GM12892 (cell line): ENCODE results near the gene ATP6V0B.

Experiments
- DNase-seq: peaks from one replicate; pipeline ENCODE4 v3.0.0; 2011; ENCODE audit not compliant: insufficient read length
- FAIRE-seq: peaks from 2 replicates; lab custom pipeline; 2011; peaks lifted over from hg19 to GRCh38; lab: Jason Lieb, UNC
- POLR2A ChIP-seq: IDR thresholded peaks from 2 replicates; pipeline ENCODE4 v1.6.1; 2011; ENCODE audit warnings: low read depth, low read length, control low read depth
- POLR2AphosphoS5 ChIP-seq: IDR thresholded peaks from 2 replicates; pipeline ENCODE4 v1.6.1; 2011; ENCODE audit warnings: low read depth, low read length, control low read depth
- TAF1 ChIP-seq: IDR thresholded peaks from 2 replicates; pipeline ENCODE4 v1.6.1; 2011; ENCODE audit warnings: low read depth, mild to moderate bottlenecking, control low read depth, low read length, borderline replicate concordance

The ATP6V0B gene

DNA sequence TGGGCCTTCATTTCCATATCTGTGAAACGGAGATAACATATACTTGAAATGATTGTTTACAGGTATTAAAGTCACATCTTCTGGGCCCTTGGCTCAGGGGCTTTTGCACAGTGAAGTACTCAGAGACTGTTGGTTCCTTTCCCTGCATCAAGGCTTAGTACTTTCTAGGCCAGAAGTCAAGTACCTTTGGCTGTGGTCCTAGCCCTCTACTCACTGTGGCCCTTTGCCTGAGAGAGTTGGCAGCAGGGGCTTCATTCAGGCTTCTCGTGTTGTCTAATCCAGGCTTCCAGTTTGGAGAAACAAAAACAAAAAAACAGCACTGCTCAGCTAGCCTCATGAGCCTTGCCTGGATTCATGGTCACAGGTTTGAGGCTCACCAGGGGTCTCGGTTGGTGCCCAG is 13.1 kb upstream of the ATP6V0B start:
- FAIRE-seq: no peak
- DNase-seq: no peak
- TF ChIP-seq POLR2AphosphoS5: no peak
- no peak for TF ChIP-seq TAF1
- TF ChIP-seq POLR2A: no peak

- FAIRE-seq (no peak), DNase-seq (no peak)
- TF ChIP-seq POLR2AphosphoS5 (no peak), POLR2A (no peak), TAF1 (no peak)
Measured at GRCh38 chr1:43962324-43962723, 12.4 kb upstream of the ATP6V0B start.

DNA sequence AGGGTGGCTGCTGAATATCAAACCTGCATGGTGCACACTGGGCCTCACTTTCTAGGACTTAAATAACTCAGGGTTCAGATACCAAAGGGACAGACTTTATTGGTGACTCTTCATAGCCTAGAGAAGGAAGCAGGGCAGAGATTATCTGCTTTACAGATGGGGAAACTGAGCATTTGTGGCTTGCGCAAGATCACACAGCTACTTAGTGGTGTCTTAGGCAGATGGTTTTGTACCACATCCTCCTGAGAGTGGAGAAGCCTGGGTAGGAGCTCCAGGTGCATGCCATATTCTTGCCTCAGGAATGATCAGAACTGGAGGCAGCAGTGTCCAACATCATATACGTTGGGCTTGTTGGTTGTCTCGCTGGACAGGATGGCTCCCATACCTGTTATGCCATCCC is 11.8 kb upstream of the ATP6V0B start:
- TF ChIP-seq POLR2AphosphoS5 (no peak), TAF1 (no peak), POLR2A (no peak)
- FAIRE-seq: no peak

GRCh38 chr1:43963890-43964289 is 10.9 kb upstream of the ATP6V0B start:
- FAIRE-seq (no peak), DNase-seq (no peak)
- TF ChIP-seq TAF1 (no peak), POLR2AphosphoS5 (no peak), POLR2A (no peak)

More for the DNA sequence above, 11.8 kb upstream of the ATP6V0B start:
- DNase-seq: no peak

DNA sequence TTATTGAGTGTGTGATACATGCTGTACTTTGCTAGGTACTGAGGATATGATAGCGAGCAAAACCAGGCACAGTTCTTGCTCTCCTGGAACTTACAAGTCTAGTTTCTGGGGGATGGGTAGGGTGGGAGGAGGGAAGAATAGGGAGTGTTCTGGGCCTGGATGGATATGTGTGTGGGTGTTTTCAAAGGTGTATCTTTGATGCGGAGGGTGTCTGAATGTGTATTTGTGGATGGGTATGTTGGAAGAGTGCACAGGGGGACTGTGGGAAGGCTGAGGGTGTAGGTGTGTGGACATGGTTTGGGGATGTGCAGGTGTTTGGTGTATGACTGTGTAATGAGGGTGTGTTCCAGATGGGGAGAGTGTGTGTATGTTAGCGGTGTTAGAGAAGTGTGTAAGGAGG is 9.4 kb upstream of the ATP6V0B start:
- TF ChIP-seq POLR2A (no peak), TAF1 (no peak), POLR2AphosphoS5 (no peak)
- no peak for FAIRE-seq
- DNase-seq: no peak

- TF ChIP-seq TAF1 (no peak), POLR2A (no peak)
- DNase-seq (no peak), FAIRE-seq (no peak)
Measured at GRCh38 chr1:43968348-43968948, 6.3 kb upstream of the ATP6V0B start.

DNA sequence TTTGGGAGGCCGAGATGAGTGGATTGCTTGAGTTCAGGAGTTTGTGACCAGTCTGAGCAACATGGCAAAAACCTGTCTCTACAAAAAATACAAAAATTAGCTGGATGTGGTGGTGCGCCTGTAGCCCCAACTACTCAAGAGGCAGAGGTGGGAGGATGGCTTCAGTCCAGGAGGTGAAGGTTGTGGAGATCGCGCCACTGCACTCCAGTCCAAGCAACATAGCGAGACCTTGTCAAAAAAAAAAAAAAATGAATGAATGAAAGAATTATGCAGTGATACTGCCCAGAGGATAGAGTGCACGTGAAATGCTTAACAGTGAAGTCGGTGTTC is 5.4 kb upstream of the ATP6V0B start:
- FAIRE-seq (no peak), DNase-seq (no peak)
- no peak for TF ChIP-seq POLR2AphosphoS5
- no peak for TF ChIP-seq TAF1
- no peak for TF ChIP-seq POLR2A

DNA sequence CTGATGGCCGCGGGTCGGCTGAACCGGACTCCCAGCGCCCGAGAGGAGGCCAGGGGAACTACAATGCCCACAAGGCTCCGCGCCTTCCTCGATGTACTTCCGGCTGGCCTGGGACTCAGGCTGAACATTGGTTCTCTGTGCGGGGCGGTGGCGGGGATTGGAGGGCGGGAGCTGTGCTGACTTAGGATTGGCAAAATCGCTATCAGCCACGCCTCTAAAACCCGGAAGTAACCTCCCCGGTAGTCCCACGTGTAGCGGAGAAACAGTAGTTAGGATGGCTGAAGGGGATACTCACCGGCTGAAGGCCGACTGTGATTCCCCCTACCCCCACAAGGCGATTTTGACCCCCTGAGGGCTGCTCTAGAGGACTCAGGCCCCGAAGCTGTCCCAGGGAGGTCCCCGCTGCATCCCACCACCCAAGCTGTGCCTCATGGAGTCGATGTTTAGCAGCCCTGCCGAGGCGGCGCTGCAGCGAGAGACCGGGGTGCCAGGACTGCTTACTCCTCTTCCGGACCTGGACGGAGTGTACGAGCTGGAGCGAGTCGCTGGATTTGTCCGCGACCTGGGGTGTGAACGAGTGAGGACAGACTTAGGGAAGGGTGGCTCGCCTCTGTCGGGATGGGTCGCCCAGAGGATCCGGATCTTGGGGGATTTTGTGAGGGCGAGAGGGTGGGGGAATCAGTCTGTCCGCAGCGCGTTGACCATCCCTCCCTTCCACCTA is 4.9 kb upstream of the ATP6V0B start, which contains the start of gene DPH2:
Gene DPH2, plus strand, starts transcription at position 265 of the 721 bp plus-strand sequence. Its CDS starts 166 bp downstream, at position 431.
- DNase-seq: peak; percentile 99
- peak; percentile 98 for FAIRE-seq
- peak; percentile 67 for TF ChIP-seq POLR2AphosphoS5
- no peak for TF ChIP-seq TAF1
- TF ChIP-seq POLR2A: peak; percentile 64; the same call in 1 of the 2 replicates

DNA sequence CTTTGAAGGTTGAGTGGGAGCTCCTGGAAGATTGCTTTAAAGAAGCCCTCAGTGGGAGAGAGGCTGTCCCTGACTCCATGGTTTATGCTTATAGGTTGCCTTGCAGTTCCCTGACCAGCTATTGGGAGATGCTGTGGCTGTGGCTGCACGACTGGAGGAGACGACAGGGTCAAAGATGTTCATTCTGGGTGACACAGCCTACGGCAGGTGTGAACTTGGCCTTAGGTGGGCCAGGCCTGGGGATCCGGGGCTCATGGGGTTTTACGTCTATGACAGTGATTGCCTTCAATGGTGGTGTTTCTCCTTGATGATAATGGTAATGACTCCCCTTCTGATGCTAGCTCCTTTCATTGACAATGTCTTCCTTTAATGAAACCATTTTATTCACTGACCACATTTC is 4.3 kb upstream of the ATP6V0B start:
- no peak for TF ChIP-seq POLR2A
- no peak for TF ChIP-seq POLR2AphosphoS5
- TF ChIP-seq TAF1: no peak
- no peak for DNase-seq
- FAIRE-seq: peak; percentile 17

- TF ChIP-seq POLR2AphosphoS5 (no peak), POLR2A (no peak), TAF1 (no peak)
- no peak for FAIRE-seq
Measured at GRCh38 chr1:43970911-43971310, 3.8 kb upstream of the ATP6V0B start.

GRCh38 chr1:43971336-43971980 is 3.3 kb upstream of the ATP6V0B start:
- no peak for FAIRE-seq

More at GRCh38 chr1:43970911-43971310, 3.8 kb upstream of the ATP6V0B start:
- DNase-seq: no peak

DNA sequence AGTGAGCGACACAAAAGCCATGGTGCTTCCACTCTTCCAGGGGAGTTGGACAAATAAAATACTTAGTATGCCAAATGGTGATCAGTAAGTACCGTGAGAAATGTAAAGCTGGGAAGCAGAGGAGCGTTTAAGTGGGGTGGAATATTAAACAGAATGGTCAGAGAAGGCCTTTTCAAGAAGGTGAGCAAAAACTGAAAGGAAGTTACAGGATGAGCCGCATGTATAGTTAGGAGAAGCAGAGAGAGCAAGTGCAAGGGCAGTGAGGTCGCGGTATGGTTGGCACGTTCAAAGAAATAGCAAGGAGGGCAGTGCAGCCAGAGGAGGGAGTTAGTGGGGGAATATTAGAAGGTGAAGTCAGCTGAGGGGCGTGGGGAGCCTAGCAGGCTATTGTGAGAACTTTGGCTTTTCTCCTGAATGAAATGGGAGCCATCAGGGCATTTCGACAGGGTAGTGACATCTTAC is 748 bp upstream of the ATP6V0B start:
- TF ChIP-seq POLR2AphosphoS5 (no peak), TAF1 (no peak), POLR2A (no peak)
- FAIRE-seq: no peak
- no peak for DNase-seq

More at GRCh38 chr1:43971336-43971980, 3.3 kb upstream of the ATP6V0B start:
- DNase-seq: no peak
- TF ChIP-seq TAF1 (no peak), POLR2AphosphoS5 (no peak), POLR2A (no peak)
